NCI-H146 treated with DMSO at 0.1 percent for 48 hours (cell line): ENCODE data around the gene AMZ2.
"Not testable (repeated sequence)": the region's sequence is repeated elsewhere in the genome, so short reads cannot be mapped to it uniquely, and the experiment has no call there.

ENCODE experiments used
- DNase-seq: peaks from one replicate; lab custom pipeline; 2025; ENCODE audit not compliant: unreplicated experiment; lab: John Stamatoyannopoulos, UW

AMZ2 gene

DNA sequence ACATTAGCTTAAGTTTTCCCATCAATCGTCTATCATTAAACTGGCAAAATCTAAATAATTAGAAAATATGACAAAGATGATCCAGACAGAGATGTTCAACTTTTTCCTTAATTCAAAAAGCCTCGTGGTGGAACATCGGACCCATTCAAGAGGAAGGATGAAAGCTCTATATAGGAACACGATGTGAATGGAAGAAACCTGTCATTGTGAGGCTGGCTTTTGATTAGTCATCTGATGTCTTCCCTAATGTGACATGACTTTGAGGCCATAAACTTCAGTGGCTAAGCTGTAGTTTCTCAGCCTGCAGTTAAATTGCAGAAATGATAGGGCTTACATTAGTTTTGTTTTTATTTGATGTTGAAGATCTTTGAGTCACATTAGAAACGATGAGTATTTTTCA lies 1.0 kb downstream of the AMZ2 start:
- no peak for DNase-seq

GRCh38 chr17:68249354-68249765 lies 1.5 kb downstream of the AMZ2 start:
- DNase-seq, result no peak

DNA sequence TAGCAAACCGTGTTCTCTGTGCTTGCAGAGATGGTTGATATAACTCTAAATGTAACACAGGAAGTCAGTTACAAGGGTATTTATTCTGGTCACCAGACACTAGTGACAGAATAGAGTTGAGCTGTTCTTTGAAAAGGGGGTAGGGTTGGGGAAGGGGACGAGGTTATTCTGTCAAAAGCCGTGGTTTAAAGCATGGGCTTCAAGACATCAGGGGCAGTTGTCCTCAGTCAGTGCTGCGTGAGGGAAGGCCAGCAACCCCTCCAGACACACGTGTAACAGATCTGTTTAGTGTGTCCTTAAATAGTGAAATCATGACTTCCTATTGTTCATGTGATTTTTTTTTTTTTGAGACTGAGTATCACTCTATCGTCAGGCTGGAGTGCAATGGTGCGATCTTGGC lies 5.6 kb downstream of the AMZ2 start:
- DNase-seq, result not testable (repeated sequence)

DNA sequence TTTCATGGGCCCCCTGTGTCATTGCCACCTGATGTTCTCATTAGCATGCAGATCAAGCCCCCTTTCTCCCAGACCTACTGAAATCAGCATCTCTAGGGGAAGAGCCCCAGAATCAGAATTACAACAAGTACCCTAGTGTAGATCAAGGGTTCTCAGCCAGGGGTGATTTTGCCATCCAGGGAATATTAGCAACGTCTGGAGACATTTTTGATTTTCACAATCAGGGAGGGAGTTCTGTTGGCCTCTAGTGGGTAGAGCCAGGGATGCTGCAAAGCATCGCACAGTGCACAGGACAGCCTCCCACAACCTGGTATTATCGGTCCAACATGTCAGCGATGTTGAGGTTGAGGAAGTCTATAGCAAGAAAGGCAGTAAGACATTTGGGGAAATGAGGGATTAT lies 7.3 kb downstream of the AMZ2 start:
- no peak for DNase-seq

- DNase-seq, result no peak
Observed at GRCh38 chr17:68255731-68256538, 8.1 kb downstream of the AMZ2 start.

DNA sequence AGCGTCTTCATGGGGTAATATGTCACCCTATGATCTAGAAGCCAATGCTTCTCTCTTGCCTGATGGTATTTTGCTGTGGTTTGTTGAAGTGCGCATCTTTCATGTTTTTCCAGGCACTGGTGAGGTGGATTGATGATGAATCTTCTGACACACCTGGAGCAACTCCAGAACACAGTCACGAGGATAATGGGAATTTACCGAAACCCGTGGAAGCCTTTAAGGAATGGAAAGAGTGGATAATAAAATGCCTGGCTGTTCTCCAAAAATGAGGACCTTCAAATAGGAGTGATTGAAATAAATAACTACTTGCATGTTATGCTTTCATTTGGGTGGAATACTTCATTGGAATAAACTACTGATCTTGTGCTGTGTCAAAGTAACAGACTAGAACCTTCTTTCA lies 8.9 kb downstream of the AMZ2 start:
- DNase-seq, result not testable (repeated sequence)

DNA sequence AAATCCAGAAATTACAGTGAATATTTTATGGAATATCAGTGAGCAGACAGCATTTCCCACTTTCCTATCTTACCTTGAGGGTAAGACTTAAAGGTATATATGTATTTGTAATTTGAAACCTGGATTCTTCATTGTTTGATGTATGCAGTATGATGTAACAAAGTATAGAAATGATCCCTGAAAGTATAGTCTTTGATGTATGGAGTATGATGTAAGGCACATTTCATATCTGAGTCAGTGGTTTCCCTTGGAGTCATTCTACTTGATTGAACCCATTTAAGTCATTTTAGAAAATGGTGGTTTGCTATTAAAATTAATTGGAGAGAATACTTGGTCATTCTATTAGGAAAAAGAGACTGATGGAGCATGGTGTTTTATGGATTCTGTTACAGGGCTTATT lies 10.1 kb downstream of the AMZ2 start:
- no peak for DNase-seq

DNA sequence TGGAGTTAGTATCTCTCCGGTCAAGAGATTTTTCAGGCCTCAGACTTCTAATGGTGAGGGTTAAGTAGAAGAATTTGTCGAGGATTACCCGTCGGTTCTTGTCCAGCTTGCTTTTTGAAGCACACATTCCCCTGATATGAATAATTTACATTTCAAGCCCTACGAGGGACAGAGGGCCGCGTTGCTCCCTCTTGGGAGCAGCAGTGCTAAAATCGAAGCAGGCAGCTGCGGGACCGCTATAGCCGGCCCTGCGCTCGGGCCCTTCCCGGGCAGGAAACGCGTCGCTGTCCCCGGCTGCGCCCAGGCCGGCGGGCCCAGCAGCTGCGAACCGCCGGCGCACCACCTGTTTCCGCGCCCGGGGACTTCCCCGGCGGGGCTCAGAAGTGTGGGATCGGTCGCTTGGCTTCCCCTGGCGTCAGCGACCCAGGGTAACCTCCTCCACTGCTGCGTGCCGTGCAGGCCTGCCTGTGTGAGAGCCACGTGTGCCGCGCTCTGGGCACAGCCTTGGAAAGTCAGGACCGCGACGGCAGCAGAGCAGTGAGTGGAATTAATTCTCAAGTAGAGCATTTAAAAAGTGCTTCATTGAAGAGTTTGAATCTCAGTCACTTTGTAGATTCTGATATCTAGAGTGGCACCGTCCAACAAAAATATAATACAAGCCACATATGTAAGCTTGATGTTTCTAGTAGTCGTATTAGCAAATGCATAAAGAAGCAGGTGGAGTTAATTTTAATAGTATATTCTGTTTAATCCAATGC lies 11.2 kb downstream of the AMZ2 start:
- not testable (repeated sequence) for DNase-seq

GRCh38 chr17:68259648-68259951 lies 11.8 kb downstream of the AMZ2 start:
- not testable (repeated sequence) for DNase-seq

DNA sequence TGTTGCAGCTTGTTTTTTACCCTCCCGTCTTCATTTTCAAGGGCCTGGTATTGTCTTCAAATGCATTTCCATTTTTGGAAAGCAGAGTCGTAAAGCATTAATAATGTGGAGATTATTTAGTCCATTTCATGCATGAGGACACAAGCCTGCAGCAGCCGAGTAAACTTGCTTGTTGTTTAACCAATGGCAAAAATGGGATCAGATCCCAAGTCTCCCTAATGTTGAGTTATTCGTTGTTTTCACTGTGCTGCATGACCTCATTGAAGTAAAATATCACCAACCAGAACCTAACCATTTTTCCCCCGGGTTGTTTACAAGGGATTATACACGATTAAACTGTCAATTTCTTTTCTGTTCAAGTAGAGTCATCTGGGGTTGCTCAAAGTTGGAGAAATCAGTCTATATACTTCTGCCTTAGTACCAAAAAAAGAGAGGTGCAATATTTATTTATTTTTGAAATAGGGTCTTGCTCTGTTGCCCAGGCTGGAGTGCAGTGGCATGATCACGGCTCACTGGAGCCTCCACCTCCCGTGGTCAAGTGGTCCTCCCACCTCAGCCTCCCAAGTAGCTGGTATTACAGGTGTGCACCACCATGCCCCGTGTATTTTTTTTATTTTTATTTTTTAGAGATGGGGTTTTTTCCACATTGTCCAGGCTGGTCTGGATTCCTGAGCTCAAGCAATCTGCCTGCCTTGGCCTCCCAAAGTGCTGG lies 12.4 kb downstream of the AMZ2 start:
- DNase-seq, result no peak

GRCh38 chr17:68262467-68262866 lies 14.6 kb downstream of the AMZ2 start:
- DNase-seq, result not testable (repeated sequence)

DNA sequence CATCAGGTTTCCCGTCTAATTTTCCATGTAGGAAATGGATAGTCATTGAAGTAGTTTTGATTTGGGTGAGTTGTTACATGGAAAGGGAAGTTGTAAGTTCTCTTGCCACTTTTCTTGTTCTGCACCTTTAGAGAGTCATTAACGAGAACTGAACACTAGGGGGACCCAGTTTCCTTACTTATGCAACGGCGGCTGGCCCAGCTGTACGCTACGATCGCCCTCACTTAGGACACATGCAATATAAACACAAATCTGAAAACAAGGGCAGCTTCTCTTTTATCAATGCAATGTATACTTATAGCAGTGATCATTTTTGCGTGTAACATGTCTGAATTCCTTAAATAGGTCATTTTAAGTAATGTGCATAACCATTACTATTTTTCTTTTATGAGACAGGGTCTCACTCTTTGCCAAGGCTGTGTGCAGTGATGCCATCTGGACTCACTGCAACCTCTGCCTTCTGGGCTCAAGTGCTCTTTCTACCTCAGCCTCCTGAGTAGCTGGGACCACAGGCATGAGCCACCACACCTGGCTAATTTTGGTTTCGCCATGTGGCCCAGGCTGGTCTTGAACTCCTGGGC lies 15.3 kb downstream of the AMZ2 start:
- not testable (repeated sequence) for DNase-seq

DNA sequence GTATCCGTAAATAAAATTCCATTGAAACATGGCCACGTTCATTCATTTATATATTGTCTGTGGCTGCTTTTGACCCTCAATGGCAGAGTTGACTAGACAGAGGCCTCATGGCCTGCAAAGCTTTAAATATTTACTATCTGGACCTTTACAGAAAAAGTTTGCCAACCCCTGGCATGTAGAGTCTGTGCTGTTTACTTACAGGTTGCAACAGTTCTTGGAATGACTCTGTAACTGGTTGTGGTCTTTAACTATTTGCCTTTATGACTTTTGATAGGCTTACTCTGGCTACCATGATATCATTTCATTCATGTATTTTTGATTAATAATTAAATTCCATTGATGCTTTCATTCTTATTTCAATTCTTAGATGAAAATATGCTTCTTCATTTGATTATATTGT lies 18.0 kb downstream of the AMZ2 start:
- DNase-seq, result not testable (repeated sequence)

- DNase-seq, result no peak
Observed at GRCh38 chr17:68273722-68274121, 25.9 kb downstream of the AMZ2 start.

DNA sequence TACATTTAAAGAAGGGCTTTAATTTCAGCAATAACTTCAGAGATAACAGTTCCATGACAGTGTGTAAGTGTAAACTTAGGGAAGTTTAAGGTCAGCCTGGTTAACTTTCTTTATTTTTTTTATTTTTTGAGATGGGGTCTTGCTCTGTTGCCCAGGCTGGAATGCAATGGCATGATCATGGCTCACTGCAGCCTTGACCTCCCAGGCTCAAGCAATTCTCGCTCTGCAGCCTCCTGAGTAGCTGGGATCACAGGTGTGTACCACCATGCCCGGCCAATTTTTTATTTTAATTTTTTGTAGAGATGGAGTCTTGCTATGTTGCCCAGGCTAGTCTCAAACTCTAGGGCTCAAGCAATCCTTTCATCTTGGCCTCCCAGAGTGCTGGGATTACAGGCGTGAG lies 28.5 kb downstream of the AMZ2 start:
- not testable (repeated sequence) for DNase-seq

GRCh38 chr17:68277807-68278206 lies 30.0 kb downstream of the AMZ2 start:
- DNase-seq, result no peak

- DNase-seq, result not testable (repeated sequence)
Observed at GRCh38 chr17:68281965-68282364, 34.1 kb downstream of the AMZ2 start.

- DNase-seq, result no peak
Observed at GRCh38 chr17:68288375-68288774, 40.5 kb downstream of the AMZ2 start.

DNA sequence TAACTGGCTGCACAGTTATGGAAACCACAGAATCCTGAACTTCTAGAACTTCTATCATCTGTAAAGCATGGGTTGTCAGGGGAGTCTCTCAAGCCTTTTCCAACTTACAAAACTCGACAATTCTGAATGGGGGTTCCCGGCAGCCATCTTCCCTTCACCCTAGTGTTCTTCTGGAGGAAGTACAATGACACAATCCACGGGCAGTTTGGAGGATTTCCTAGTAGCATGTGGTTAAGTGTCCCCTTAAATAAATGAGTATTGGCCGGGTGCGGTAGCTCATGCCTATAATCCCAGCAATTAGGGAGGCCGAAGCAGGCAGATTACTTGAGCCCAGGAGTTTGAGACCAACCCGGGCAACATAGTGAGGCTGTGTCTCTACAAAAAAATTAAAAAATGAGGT lies 41.0 kb downstream of the AMZ2 start:
- DNase-seq, result no peak

DNA sequence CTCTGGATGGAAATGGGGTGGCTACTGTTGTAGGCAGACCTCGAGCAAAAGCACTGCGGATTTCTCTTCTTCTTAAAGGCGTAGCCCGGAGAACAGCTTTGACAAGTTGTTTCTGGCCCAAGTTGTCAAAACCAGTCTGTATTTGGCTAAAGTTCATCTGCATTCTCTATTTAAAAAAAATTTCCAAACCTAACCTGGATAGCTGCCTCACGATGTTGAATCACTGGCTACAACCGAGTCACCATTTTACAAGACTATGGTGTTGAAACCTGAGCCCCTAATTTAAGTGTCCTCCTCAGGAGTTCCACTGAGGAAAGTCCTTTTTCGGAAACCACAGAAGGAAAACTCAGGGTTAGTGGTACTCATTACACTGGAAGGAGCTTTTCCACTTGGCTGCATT lies 41.6 kb downstream of the AMZ2 start:
- no peak for DNase-seq

- no peak for DNase-seq
Observed at GRCh38 chr17:68289936-68290267, 42.1 kb downstream of the AMZ2 start.
